ENCODE data around the gene EML6.

Gene EML6

GRCh38 chr2:54706622-54707021 lies 16.8 kb upstream of the EML6 start:
- DNase-seq (ENCODE audit: low read depth in 2 of 3, low spot score in 1 of 3): no peak

GRCh38 chr2:54708584-54709335 lies 14.7 kb upstream of the EML6 start:
- DNase-seq (ENCODE audit: low read depth in 2 of 3, low spot score in 1 of 3): no peak

- no peak for DNase-seq (ENCODE audit: low read depth in 2 of 3, low spot score in 1 of 3)
Observed at GRCh38 chr2:54709336-54709809, 14.1 kb upstream of the EML6 start.

- DNase-seq (ENCODE audit: low read depth in 2 of 3, low spot score in 1 of 3): no peak
Observed at GRCh38 chr2:54710216-54710615, 13.2 kb upstream of the EML6 start.

GRCh38 chr2:54712516-54712915 lies 10.9 kb upstream of the EML6 start:
- no peak for DNase-seq (ENCODE audit: low read depth in 2 of 3, low spot score in 1 of 3)

GRCh38 chr2:54714996-54715395 lies 8.5 kb upstream of the EML6 start:
- no peak for DNase-seq (ENCODE audit: low read depth in 2 of 3, low spot score in 1 of 3)

- no peak for DNase-seq (ENCODE audit: low read depth in 2 of 3, low spot score in 1 of 3)
Observed at GRCh38 chr2:54716375-54716774, 7.1 kb upstream of the EML6 start.

GRCh38 chr2:54720563-54720962 lies 2.9 kb upstream of the EML6 start:
- DNase-seq (ENCODE audit: low read depth in 2 of 3, low spot score in 1 of 3): no peak

- DNase-seq (ENCODE audit: low read depth in 2 of 3, low spot score in 1 of 3): no peak
Observed at GRCh38 chr2:54722641-54723040, 821 bp upstream of the EML6 start.

- no peak for DNase-seq (ENCODE audit: low read depth in 2 of 3, low spot score in 1 of 3)
Observed at GRCh38 chr2:54723996-54724559, 616 bp downstream of the EML6 start.

- DNase-seq (ENCODE audit: low read depth in 2 of 3, low spot score in 1 of 3): peak in 1 of 3 donors; percentile 17
Observed at GRCh38 chr2:54724560-54725342, 1.3 kb downstream of the EML6 start.

GRCh38 chr2:54725343-54726099 lies 2.1 kb downstream of the EML6 start:
- DNase-seq (ENCODE audit: low read depth in 2 of 3, low spot score in 1 of 3): no peak

GRCh38 chr2:54726431-54726830 lies 3.0 kb downstream of the EML6 start:
- DNase-seq (ENCODE audit: low read depth in 2 of 3, low spot score in 1 of 3): no peak

GRCh38 chr2:54726940-54727339 lies 3.5 kb downstream of the EML6 start:
- DNase-seq (ENCODE audit: low read depth in 2 of 3, low spot score in 1 of 3): no peak

- DNase-seq (ENCODE audit: low read depth in 2 of 3, low spot score in 1 of 3): no peak
Observed at GRCh38 chr2:54728669-54729120, 5.2 kb downstream of the EML6 start.

- DNase-seq (ENCODE audit: low read depth in 2 of 3, low spot score in 1 of 3): no peak
Observed at GRCh38 chr2:54735636-54736035, 12.2 kb downstream of the EML6 start.

GRCh38 chr2:54738281-54738680 lies 14.8 kb downstream of the EML6 start:
- DNase-seq (ENCODE audit: low read depth in 2 of 3, low spot score in 1 of 3): no peak

GRCh38 chr2:54740333-54740732 lies 16.9 kb downstream of the EML6 start:
- no peak for DNase-seq (ENCODE audit: low read depth in 2 of 3, low spot score in 1 of 3)

GRCh38 chr2:54741250-54741649 lies 17.8 kb downstream of the EML6 start:
- no peak for DNase-seq (ENCODE audit: low read depth in 2 of 3, low spot score in 1 of 3)

GRCh38 chr2:54750040-54750439 lies 26.6 kb downstream of the EML6 start:
- no peak for DNase-seq (ENCODE audit: low read depth in 2 of 3, low spot score in 1 of 3)

- no peak for DNase-seq (ENCODE audit: low read depth in 2 of 3, low spot score in 1 of 3)
Observed at GRCh38 chr2:54752439-54752838, 29.0 kb downstream of the EML6 start.
